GM12875 (cell line): ENCODE results near the gene PARN.

ENCODE experiments used
- H3K4me3 ChIP-seq: one replicate; pipeline ENCODE4 v1.5.1; 2011; ENCODE audit warnings: low read depth, low read length, control low read depth
- TF ChIP-seq, protein P1 (sequence below): IDR thresholded peaks from 2 replicates; pipeline ENCODE4 v1.5.1; 2011; ENCODE audit warnings: low read depth, mild to moderate bottlenecking, control low read depth, inconsistent platforms, low read length, moderate library complexity, borderline replicate concordance; ENCODE audit not compliant: insufficient read depth

PARN gene

DNA sequence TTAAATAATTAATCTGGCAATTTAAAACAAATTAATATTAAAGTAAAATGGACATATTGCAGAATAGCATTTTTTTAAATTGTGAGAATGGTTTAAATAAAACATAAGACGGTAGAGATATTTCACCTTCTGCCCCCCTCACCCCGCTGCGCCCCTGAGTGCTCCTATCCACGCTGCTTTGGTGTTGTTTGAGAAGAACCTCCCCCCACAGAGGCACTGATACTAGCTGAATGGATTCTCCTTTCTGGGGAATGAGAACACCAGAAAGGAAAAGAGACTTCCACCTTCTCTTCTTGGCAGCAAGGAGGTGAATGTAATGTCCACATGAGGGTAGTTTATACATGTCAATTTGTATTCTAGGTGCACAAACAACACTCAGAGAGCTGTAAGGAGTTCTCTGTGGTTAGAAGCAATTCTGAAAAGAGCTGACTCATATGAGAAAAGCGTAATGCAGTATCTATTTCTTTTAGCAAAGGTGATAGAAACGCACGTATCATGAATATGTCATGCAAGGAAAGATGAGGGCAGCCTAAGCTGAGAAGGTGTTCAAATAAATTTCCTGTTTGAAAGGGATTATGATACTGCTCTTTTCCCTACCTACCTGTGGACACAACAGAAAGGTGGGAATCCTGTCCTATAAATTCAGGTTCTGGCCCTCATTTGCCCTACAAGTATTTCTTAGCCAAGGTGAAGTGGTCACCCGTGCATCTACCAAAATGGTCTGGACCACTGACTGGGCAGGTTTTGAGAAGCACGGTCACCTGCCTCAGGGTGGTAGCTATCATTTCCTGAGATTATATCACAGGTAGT is 126.9 kb downstream of the PARN start:
- TF ChIP-seq, protein P1, sequence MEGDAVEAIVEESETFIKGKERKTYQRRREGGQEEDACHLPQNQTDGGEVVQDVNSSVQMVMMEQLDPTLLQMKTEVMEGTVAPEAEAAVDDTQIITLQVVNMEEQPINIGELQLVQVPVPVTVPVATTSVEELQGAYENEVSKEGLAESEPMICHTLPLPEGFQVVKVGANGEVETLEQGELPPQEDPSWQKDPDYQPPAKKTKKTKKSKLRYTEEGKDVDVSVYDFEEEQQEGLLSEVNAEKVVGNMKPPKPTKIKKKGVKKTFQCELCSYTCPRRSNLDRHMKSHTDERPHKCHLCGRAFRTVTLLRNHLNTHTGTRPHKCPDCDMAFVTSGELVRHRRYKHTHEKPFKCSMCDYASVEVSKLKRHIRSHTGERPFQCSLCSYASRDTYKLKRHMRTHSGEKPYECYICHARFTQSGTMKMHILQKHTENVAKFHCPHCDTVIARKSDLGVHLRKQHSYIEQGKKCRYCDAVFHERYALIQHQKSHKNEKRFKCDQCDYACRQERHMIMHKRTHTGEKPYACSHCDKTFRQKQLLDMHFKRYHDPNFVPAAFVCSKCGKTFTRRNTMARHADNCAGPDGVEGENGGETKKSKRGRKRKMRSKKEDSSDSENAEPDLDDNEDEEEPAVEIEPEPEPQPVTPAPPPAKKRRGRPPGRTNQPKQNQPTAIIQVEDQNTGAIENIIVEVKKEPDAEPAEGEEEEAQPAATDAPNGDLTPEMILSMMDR = no peak
- no peak overlapping the region for H3K4me3 ChIP-seq

DNA sequence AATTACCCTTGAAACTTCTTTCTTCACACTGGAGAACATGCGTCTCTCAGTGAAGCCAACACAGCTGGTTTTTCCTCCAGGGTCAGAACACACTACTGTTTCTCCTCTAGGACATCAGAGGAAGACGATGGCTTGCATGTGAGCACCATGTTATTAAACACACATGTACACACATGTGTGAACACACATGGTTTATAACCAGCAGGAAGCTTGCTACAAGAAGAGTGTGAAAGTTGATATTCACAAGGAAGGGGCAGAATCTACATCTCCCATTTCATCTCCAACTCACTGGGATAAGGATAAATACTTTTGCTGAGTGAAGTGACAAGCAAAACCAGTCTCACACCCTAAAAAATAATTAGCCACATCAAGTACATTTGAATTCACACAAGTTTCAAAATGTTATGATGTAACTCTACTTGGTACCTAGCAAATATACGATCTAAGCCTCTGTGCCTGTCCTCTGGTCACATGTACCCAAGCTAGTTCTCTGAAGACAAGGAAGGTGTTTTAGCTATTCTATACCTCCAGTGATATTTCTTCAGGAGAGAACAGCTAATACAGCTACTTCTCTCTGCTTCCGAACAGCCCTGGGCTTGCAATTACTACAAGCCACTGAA is 127.7 kb downstream of the PARN start:
- no peak overlapping the region for H3K4me3 ChIP-seq
- TF ChIP-seq, protein P1 = no peak

DNA sequence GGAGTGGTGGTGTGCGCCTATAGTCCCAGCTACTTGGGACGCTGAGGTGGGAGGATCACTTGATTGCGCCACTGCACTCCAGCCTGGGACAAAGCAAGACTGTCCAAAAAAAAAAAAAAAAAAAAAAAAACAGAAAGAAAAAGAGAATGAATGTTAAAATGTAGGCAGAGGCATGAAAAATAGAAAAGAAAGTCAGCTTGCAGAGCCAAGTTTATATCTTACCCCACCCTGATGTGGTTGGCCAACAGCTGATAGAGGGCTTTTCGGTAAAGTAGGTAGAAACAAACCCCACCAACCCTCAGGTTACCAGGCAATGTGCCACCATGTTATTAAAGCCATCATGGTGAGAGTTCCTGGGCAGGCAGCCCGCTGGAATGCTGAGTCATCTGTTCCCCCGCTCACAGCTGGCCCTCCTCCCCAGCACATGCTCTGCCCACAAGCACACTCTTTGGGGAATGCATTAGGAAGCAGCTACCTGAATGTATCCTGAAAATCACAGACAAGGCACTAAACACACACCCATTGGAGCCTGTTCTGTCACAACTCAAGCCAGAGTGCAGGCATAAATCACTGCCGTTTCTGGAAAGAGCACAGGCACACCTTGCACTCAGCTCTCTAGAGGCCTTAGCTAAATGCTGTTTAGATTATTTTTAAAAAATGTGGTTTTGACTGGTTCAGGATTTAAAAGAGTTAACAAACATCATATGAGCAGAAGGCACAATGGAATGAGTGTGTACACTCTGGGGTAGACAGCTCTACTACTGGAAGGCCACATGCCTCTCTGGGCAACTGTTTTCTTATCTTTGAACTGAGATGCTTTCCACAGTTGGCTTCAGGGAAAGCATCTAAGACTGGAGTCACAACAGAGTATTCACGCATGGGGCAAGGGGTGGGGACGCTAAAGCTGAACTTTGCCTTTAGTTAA is 128.5 kb downstream of the PARN start:
- TF ChIP-seq, protein P1 = no peak
- no peak overlapping the region for H3K4me3 ChIP-seq

DNA sequence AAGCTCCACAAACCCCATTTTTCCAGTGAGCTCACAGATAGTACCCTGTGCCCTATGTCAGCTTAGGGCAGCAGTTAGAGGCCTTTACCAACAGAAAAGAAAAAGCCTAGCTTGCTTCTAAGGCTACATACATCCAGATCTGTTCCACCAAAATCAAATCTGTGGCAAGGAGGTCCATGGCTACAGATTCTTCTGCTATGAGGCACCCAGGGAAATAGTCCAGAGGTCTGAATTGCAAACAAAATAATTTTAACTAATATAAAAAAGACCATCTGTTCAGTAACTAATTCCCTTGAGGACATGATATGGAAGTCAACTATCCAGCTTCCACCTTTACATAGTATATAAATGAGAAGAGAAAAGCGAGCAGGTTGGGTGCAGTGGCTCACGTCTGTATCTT is 129.3 kb downstream of the PARN start:
- no peak overlapping the region for H3K4me3 ChIP-seq
- TF ChIP-seq, protein P1 = no peak

DNA sequence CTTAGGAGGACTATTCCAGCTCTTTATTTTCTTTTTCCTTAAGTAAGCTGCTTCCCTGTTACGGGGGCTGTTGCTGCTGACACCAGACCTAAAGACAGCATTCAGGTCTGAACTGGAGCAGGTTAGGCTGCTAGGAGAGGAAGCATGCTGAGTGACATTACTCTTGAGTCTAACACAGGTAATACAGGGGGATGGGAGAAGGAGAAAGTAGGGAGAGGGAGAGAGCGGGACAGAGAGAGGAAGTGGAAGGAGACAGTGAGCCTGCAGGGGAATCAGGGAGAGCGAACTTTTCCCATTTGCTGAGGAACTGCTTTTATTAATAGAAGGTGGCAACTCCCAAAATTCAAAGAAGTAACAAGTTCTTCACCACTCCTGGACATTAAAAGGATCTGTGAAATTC is 130.9 kb downstream of the PARN start:
- H3K4me3 ChIP-seq = no peak overlapping the region
- TF ChIP-seq, protein P1 = no peak

DNA sequence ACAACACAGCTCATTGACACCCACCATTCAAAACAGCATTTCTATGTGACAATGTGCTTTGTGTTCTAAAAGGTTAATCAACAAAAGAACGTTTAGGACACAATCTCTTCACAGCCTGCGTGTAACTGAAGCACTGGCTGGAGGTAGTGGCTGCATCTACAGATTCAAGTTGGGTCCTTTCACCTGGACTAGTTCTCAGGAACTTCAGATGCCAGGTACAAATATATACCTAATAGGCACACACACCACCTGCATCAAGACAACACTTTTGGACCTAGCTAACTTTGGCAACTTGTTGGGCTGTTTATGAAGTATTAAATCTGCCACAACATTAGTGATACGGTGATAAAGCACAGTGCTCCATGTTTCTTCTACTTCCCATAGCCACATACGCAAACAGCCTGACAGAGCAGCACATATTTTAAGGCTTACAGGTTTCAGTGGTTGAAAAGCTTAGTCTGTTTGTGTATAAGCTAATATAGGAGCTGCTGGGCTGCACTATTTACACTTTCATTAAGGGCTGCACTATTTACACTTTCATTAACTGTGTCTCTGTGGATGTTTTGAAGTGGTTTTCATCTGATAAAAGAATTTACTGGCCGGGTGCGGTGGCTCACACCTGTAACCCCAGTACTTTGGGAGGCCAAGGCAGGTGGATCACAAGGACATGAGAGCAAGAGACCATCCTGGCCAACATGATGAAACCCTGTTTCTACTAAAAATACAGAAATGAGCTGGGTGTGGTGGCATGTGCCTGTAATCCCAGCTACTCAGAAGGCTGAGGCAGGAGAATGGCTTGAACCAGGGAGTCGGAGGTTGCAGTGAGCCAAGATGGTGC is 132.6 kb downstream of the PARN start:
- TF ChIP-seq, protein P1 = no peak
- H3K4me3 ChIP-seq = no peak overlapping the region
